Gastroesophageal sphincter (tissue), 4 donors: Measurements from ENCODE around the gene PLA2G4B. TPM values are rescaled to one million over a fixed set of nuclear protein-coding genes. Genes with fewer than 3 reads are reported as not detected.

Experiments
- ATAC-seq: fragments of 150-250 bp; one replicate; pipeline ENCODE4 v1.9.1; 2016; ENCODE audit warnings: mild to moderate bottlenecking, moderate library complexity
- H3K27ac ChIP-seq, 4 donors: fragments of 200-600 bp; sonication (generic) in 3 of 4; 1 replicate in 3 of 4; 2 replicates in 1 of 4; pipeline ENCODE4 v1.5.1; 2016 to 2019
- H3K27me3 ChIP-seq: fragments of 200-600 bp; sonication (generic); one replicate; pipeline ENCODE4 v1.5.1; 2019
- H3K36me3 ChIP-seq, 2 donors: fragments of 200-600 bp; sonication (generic); one replicate each; pipeline ENCODE4 v1.5.1; 2019; ENCODE audit warnings: control low read depth in 1 of 2
- H3K4me1 ChIP-seq, 3 donors: fragments of 200-600 bp; sonication (generic); 1 replicate in 2 of 3; 2 replicates in 1 of 3; pipeline ENCODE4 v1.5.1; 2016 to 2019; ENCODE audit warnings: control low read depth in 2 of 3
- H3K4me3 ChIP-seq, 2 donors: fragments of 200-600 bp; sonication (generic); one replicate each; pipeline ENCODE4 v1.5.1; 2019; ENCODE audit warnings: mild to moderate bottlenecking in 1 of 2, moderate library complexity in 1 of 2
- H3K9me3 ChIP-seq, 3 donors: fragments of 200-600 bp; sonication (generic); one replicate each; pipeline ENCODE4 v1.5.1; 2017 to 2019; ENCODE audit warnings: control low read depth in 2 of 3
- CTCF ChIP-seq, 4 experiments: fragments of 200-600 bp in 2 of 4; fragments of 450-650 bp in 2 of 4; sonication (generic) in 1 of 4; IDR thresholded peaks; one replicate each; pipeline ENCODE4 v1.5.1; 2017 to 2019; ENCODE audit warnings: antibody characterized with exemption in 4 of 4, mild to moderate bottlenecking in 2 of 4, moderate library complexity in 2 of 4
- EP300 ChIP-seq: sonication (generic); formaldehyde crosslinking; IDR thresholded peaks from one replicate; pipeline ENCODE4 v1.6.1; 2017; ENCODE audit warnings: antibody characterized with exemption, mild to moderate bottlenecking
- POLR2A ChIP-seq, 2 donors: fragments of 450-650 bp; IDR thresholded peaks; one replicate each; pipeline ENCODE4 v1.6.1; 2017; ENCODE audit warnings: antibody characterized with exemption in 2 of 2, mild to moderate bottlenecking in 2 of 2, moderate library complexity in 1 of 2
- POLR2AphosphoS5 ChIP-seq: sonication (generic); formaldehyde crosslinking; IDR thresholded peaks from one replicate; pipeline ENCODE4 v1.6.1; 2017; ENCODE audit warnings: antibody characterized with exemption
- WGBS, 2 donors: methylation state at CpG; one replicate each; pipeline ENCODE4 v1.1.5; 2018; ENCODE audit warnings: low coverage in 1 of 2; 5-methylcytosine and 5-hydroxymethylcytosine counted together
- total RNA-seq, 4 donors: library from RNA; depleted of rRNA; stranded (reverse); fragments of >200 nt; gene quantifications; one replicate each; pipeline ENCODE4 v1.1.0, GENCODE V29; 2016

The PLA2G4B gene
- total RNA-seq, 4 donors from 2014 or later, result 2.5 to 7.0 (median 3.6) TPM

GRCh38 chr15:41850482-41851166 is 12.0 kb downstream of the PLA2G4B start:
- TF ChIP-seq CTCF (IDR thresholded peaks at IDR 0.05) (no peak), POLR2AphosphoS5 (no peak), POLR2A (IDR thresholded peaks at IDR 0.05) (no peak), EP300 (no peak)
- Histone ChIP-seq H3K27ac (no peak overlapping the region), H3K36me3 (peaks cover 0 to 35% of the 10 kb centered on the region in 2 donors), H3K4me1 (no peaks in the 10 kb centered on the region), H3K4me3 (no peak overlapping the region), H3K27me3 (peaks cover 48% of the 10 kb centered on the region), H3K9me3 (no peaks in the 10 kb centered on the region)
- WGBS, 2 donors, result 90% methylated on average over 2 of the region's 16 CpGs; no CpG with 5 or more reads in 1 of the 2 donors
- ATAC-seq, result no peak

GRCh38 chr15:41851167-41851523 is 12.5 kb downstream of the PLA2G4B start:
- no peaks in the 10 kb centered on the region for H3K4me1 ChIP-seq
- H3K9me3 ChIP-seq, result no peaks in the 10 kb centered on the region
- ATAC-seq, result no peak
- peaks cover 54% of the 10 kb centered on the region for H3K27me3 ChIP-seq
- H3K36me3 ChIP-seq, result peaks cover 0 to 30% of the 10 kb centered on the region in 2 donors
- 100% methylated on average over 1 of the region's 11 CpGs; no CpG with 5 or more reads in 1 of the 2 donors for WGBS, 2 donors
- TF ChIP-seq EP300 (no peak), POLR2AphosphoS5 (no peak), POLR2A (IDR thresholded peaks at IDR 0.05) (no peak), CTCF (IDR thresholded peaks at IDR 0.05) (no peak)
- H3K4me3 ChIP-seq, result no peak overlapping the region
- H3K27ac ChIP-seq, result no peak overlapping the region

- Histone ChIP-seq H3K4me3 (no peak overlapping the region), H3K27ac (no peak overlapping the region), H3K27me3 (peaks cover 61% of the 10 kb centered on the region), H3K36me3 (peaks cover 0 to 23% of the 10 kb centered on the region in 2 donors), H3K9me3 (no peaks in the 10 kb centered on the region), H3K4me1 (no peaks in the 10 kb centered on the region)
- WGBS, 2 donors, result no CpG with 5 or more reads among the region's 8 CpGs
- no peak for TF ChIP-seq CTCF (IDR thresholded peaks at IDR 0.05)
- TF ChIP-seq EP300, result no peak
- TF ChIP-seq POLR2A (IDR thresholded peaks at IDR 0.05), result no peak
- TF ChIP-seq POLR2AphosphoS5, result no peak
- no peak for ATAC-seq
Observed at GRCh38 chr15:41851755-41852370, 13.2 kb downstream of the PLA2G4B start.

- WGBS, 2 donors, result 95% methylated on average over 4 of the region's 17 CpGs; no CpG with 5 or more reads in 1 of the 2 donors
- peaks cover 70% of the 10 kb centered on the region for H3K27me3 ChIP-seq
- no peak overlapping the region for H3K4me3 ChIP-seq
- no peak for TF ChIP-seq POLR2A (IDR thresholded peaks at IDR 0.05)
- ATAC-seq, result no peak
- H3K4me1 ChIP-seq, result no peaks in the 10 kb centered on the region
- peaks cover 0 to 12% of the 10 kb centered on the region in 2 donors for H3K36me3 ChIP-seq
- no peaks in the 10 kb centered on the region for H3K9me3 ChIP-seq
- no peak overlapping the region for H3K27ac ChIP-seq
Observed at GRCh38 chr15:41852736-41853590, 14.3 kb downstream of the PLA2G4B start.

GRCh38 chr15:41853831-41854230 is 15.2 kb downstream of the PLA2G4B start:
- TF ChIP-seq CTCF (IDR thresholded peaks at IDR 0.05) (no peak), POLR2A (IDR thresholded peaks at IDR 0.05) (no peak), POLR2AphosphoS5 (no peak), EP300 (no peak)
- Histone ChIP-seq H3K27ac (no peak overlapping the region), H3K4me1 (no peaks in the 10 kb centered on the region), H3K4me3 (no peak overlapping the region), H3K27me3 (peaks cover 78% of the 10 kb centered on the region), H3K9me3 (no peaks in the 10 kb centered on the region), H3K36me3 (peaks cover 0 to 3% of the 10 kb centered on the region in 2 donors)
- no CpG with 5 or more reads among the region's 10 CpGs for WGBS, 2 donors
- no peak for ATAC-seq
